WERI-Rb-1 (cell line): ENCODE measurements around the gene CHKA.

Experiments used
- DNase-seq: peaks from one replicate; pipeline ENCODE4 v3.0.0-alpha.2; 2020
- H3K27ac ChIP-seq: fragments of 250-450 bp; sonication (Bioruptor Pico); 2 replicates; pipeline ENCODE4 v1.5.1; 2020; ENCODE audit warnings: mild to moderate bottlenecking, moderate library complexity
- H3K27me3 ChIP-seq: fragments of 250-450 bp; sonication (Bioruptor Pico); 2 replicates; pipeline ENCODE4 v1.5.1; 2021; ENCODE audit warnings: mild to moderate bottlenecking, low read depth, moderate library complexity; ENCODE audit not compliant: insufficient read depth, severe bottlenecking
- H3K36me3 ChIP-seq: fragments of 250-450 bp; sonication (Bioruptor Pico); 2 replicates; pipeline ENCODE4 v1.5.1; 2020; ENCODE audit warnings: mild to moderate bottlenecking, moderate library complexity
- H3K4me3 ChIP-seq: 2 replicates; pipeline ENCODE4 v1.5.1; 2011; ENCODE audit warnings: low read depth, mild to moderate bottlenecking, control low read depth, low read length
- H3K9me3 ChIP-seq: fragments of 250-450 bp; sonication (Bioruptor Pico); 2 replicates; pipeline ENCODE4 v1.5.1; 2021; ENCODE audit warnings: mild to moderate bottlenecking, moderate library complexity; ENCODE audit not compliant: severe bottlenecking
- TF ChIP-seq, protein P1 (sequence below): IDR thresholded peaks from 2 replicates; pipeline ENCODE4 v1.5.1; 2011; ENCODE audit warnings: low read depth, mild to moderate bottlenecking, control low read depth, inconsistent platforms, low read length

Gene CHKA

DNA sequence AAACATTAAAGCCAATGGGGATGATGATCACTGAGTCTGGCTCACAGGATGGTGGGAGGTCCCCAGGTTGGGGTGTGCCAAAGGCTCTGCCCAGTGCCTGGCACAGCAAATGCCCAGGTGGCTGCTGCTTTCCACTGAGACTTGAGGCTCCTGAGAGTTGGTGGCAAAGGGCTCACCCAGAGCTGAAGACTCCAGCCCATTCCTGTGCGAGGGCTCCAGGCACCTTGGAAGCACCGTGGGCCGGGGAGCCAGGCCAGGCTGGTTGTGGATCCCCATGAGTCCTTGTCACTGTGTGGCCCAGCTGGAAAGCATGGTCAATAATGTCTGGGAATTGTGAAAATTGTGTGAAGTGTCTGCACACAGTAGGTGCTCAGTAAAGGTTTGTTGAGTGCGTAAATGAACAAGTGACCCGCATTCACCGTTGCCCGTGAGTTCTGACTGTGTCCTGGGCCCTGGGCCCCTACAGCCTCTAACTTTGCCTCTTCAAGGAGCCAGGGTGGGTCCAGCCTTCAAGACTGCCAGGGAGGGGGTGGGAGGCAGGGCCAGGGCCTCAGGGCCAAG, 114.5 kb downstream of the CHKA start:
- no peak overlapping the region for H3K4me3 ChIP-seq
- H3K36me3 ChIP-seq, result no peaks in the 10 kb centered on the region
- H3K9me3 ChIP-seq, result no peaks in the 10 kb centered on the region
- H3K27ac ChIP-seq, result no peak overlapping the region
- no peaks in the 10 kb centered on the region for H3K27me3 ChIP-seq
- TF ChIP-seq, protein P1, sequence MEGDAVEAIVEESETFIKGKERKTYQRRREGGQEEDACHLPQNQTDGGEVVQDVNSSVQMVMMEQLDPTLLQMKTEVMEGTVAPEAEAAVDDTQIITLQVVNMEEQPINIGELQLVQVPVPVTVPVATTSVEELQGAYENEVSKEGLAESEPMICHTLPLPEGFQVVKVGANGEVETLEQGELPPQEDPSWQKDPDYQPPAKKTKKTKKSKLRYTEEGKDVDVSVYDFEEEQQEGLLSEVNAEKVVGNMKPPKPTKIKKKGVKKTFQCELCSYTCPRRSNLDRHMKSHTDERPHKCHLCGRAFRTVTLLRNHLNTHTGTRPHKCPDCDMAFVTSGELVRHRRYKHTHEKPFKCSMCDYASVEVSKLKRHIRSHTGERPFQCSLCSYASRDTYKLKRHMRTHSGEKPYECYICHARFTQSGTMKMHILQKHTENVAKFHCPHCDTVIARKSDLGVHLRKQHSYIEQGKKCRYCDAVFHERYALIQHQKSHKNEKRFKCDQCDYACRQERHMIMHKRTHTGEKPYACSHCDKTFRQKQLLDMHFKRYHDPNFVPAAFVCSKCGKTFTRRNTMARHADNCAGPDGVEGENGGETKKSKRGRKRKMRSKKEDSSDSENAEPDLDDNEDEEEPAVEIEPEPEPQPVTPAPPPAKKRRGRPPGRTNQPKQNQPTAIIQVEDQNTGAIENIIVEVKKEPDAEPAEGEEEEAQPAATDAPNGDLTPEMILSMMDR, result no peak
- no peak for DNase-seq

DNA sequence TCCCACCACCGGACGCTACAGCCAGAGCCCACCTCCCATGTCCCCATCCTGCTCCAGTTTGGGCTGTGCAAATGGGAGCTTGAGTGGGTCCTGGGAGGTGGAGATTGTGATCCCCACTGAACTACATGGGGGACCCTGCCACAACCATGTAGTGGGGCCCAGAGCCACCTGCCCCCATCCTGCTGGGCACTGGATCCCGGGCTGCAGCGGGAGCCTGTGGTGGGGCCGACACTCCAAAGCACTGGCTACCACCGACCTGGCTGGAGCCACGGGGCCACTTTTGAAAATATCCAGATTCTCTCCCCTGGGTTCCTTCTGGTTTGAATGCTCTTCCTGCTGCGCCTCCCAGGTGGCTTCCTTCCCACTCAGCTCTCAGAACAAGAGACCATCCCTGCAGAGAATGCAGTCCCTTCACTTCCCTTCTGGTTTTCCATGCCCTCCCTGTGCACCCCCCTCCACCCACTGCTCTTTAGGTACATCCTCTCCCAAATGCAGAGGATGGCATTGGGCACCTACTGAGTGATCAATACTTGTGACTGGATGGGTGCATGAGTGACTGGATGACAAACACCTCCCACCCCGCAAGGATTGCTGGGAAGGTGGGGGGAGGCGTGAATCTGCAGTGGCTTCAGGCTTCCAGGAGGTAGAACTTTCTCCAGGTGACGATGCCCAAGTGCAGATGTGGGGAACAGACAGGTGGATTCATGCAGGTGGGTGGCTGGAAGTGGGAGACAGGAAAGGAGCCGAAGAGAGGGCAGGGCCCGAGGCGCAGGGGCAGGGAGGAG, 116.4 kb downstream of the CHKA start:
- Histone ChIP-seq H3K27me3 (no peaks in the 10 kb centered on the region), H3K27ac (no peak overlapping the region), H3K9me3 (no peaks in the 10 kb centered on the region), H3K4me3 (peak overlapping the region; percentile 46), H3K36me3 (no peaks in the 10 kb centered on the region)
- no peak for DNase-seq
- TF ChIP-seq, protein P1, result no peak

DNA sequence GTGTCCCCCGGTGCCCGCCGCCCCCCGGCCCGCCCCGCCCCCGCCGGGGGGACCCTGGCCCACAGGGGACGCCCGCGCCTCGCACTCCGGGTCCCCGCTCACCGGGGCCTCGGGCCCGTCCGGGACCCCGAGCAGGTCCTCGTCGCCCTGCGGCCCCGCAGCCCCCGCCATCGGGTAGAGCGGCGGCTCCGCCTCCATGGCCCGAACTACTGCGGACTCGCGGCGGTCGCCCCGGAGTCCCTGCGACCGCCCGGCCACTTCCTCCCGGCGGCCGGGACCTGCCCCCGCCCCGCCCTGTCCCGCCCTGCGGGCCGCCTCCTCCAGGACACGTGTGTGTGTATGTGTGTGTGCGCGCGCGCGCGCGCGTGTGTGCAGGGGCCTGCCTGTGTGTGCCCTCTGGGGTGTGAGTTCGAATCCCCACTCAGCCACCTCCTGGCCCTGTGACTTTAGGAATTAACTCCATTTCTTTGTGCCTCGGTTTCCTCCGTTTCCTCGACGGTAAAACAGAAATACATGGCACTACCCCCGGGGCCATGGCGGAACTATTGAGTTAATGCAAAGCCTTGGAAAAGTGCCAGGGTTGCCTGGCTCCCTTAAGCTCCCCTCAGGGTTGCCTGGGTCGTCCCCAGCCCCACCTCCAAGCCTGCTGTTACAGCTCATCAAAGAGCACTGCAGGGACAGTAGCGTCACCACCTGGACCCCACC, 117.2 kb downstream of the CHKA start, which contains the start of gene UNC93B1:
TSS of gene UNC93B1 (minus strand) at position 252 of the 705 bp plus-strand sequence. CDS start at position 198, 54 bp downstream.
- Histone ChIP-seq H3K27ac (no peak within 1 kb of the TSS; the same call in 1 of the 2 replicates), H3K9me3 (no peaks in the 10 kb centered on the region), H3K4me3 (peak within 1 kb of the TSS; percentile 46), H3K27me3 (no peaks in the 10 kb centered on the region), H3K36me3 (no peaks in the 10 kb centered on the region)
- TF ChIP-seq, protein P1, result no peak
- peak; percentile 93 for DNase-seq

DNA sequence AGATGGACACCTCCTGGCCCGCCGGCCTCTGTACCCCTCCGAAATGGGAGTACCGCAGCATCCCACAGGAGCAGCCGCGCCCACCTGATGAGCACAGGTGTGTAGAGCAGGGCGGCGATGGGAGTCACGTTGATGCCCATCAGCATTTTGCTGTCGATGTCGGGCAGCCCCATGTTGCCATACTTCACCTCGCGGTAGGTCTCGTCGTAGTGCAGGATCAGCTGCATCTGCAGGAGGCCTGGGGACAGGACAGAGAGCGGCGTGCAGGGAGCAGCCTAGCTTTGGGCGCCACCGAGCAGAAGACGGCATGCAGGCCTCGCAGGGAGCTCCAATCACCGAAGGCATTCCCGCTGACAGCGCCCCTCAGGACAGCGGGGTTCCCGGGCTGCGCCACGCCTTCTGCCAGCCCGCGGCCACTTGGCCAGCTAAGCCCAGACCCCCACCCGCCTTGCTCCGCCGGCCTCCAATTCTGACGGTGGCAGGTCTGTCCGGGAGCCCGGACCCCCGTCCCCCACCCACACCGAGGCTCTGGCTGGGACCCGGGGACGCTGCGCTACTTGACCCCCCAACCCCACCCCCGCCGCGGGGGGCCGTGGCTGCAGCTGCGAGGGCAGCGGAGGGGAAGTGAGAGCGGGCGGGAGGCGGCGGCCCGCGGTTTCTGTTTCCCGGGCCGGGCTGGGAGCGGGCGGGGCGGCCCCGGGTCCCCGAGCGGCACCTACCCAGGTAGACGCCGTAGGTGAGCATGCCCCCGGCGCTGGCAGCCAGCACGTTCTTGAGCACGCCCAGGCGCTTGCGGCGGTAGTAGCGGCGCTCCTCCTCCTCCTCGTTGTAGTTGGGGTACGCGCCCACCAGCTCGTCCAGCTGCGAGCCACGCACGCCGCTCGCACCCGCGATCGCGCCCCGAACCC, 118.0 kb downstream of the CHKA start:
- Histone ChIP-seq H3K27me3 (no peaks in the 10 kb centered on the region), H3K4me3 (peak overlapping the region; percentile 46), H3K27ac (no peak overlapping the region), H3K9me3 (no peaks in the 10 kb centered on the region), H3K36me3 (no peaks in the 10 kb centered on the region)
- DNase-seq, result no peak
- TF ChIP-seq, protein P1, result no peak
